ENCODE measurements around the gene ORAI2. TPM values are rescaled to one million over a fixed set of nuclear protein-coding genes. Genes with fewer than 3 reads are reported as not detected.
A peak's percentile ranks its signal among the peaks of the same experiment; 100 is the strongest.

ORAI2 gene
- polyA plus RNA-seq, 1 of the 3 experiments (the other 2 are of a cell fraction): 85.8 TPM

GRCh38 chr7:102455596-102455995, 22.2 kb downstream of the ORAI2 start:
- ChIA-PET CTCF (interaction anchor here (1.4 to 2.0 kb wide), 3 partner anchors 10 to 176 kb away, joined by 4 to 19 read pairs (median 8); partner anchors contain the start of genes ALKBH4 and LRWD1), POLR2A (interaction anchor here (0.6 to 2.6 kb wide), 3 partner anchors 9 to 1616 kb away, joined by 3 to 12 read pairs (median 3); partner anchors contain the start of genes ALKBH4 and LRWD1)
- H3K9ac ChIP-seq: no peak overlapping the region

More at GRCh38 chr7:102455596-102455995, 22.2 kb downstream of the ORAI2 start:
- Histone ChIP-seq H3K4me1 (ENCODE audit: control insufficient read depth in 1 of 2, insufficient read depth in 2 of 2, low read depth in 1 of 2, low read length in 1 of 2) (peaks cover 9 to 10% of the 10 kb centered on the region in 2 experiments; a peak in 3 of 4 replicates), H3K27ac (ENCODE audit: low read depth in 2 of 2, low read length in 1 of 2) (peak overlapping the region in 1 of 2 experiments; percentile 43; a peak in 1 of 4 replicates), H3K27me3 (ENCODE audit: insufficient read depth) (no peaks in the 10 kb centered on the region), H3K9me2 (no peaks in the 10 kb centered on the region), H3K9me3 (no peaks in the 10 kb centered on the region), H3K4me3 (ENCODE audit: low read depth in 2 of 2, low read length in 1 of 2) (no peak overlapping the region), H4K20me1 (ENCODE audit: insufficient read depth) (0 out of 2 replicates have a peak, but pooled peaks cover 9% of the 10 kb centered on the region), H2AFZ (ENCODE audit: low read depth) (no peak overlapping the region), H3F3A (replicated peaks; ENCODE audit: insufficient read depth) (peaks cover 22% of the 10 kb centered on the region), H3K79me2 (ENCODE audit: insufficient read depth) (no peaks in the 10 kb centered on the region), H3K36me3 (replicated peaks in 1 of 2; ENCODE audit: control insufficient read depth in 1 of 2, insufficient read depth in 2 of 2, low read length in 1 of 2) (peaks cover 9 to 19% of the 10 kb centered on the region in 2 experiments), H3K4me2 (no peak overlapping the region)
- no peak for DNase-seq
- no peak for TF ChIP-seq ZBTB33 (IDR thresholded peaks at IDR 0.05; ENCODE audit: borderline replicate concordance, low read depth)
- no peak for TF ChIP-seq RXRA (IDR thresholded peaks at IDR 0.05; ENCODE audit: borderline replicate concordance, low read depth)
- TF ChIP-seq, protein P1, sequence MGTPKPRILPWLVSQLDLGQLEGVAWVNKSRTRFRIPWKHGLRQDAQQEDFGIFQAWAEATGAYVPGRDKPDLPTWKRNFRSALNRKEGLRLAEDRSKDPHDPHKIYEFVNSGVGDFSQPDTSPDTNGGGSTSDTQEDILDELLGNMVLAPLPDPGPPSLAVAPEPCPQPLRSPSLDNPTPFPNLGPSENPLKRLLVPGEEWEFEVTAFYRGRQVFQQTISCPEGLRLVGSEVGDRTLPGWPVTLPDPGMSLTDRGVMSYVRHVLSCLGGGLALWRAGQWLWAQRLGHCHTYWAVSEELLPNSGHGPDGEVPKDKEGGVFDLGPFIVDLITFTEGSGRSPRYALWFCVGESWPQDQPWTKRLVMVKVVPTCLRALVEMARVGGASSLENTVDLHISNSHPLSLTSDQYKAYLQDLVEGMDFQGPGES (IDR thresholded peaks at IDR 0.05; ENCODE audit: low read depth, low read length): no peak
- no peak for TF ChIP-seq TEAD4 (IDR thresholded peaks at IDR 0.05; ENCODE audit: borderline replicate concordance, insufficient read depth)
- TF ChIP-seq SIN3A (IDR thresholded peaks at IDR 0.05; ENCODE audit: borderline replicate concordance, low read depth, low read length): no peak
- TF ChIP-seq YY1 (IDR thresholded peaks at IDR 0.05; ENCODE audit: low read depth): no peak
- TF ChIP-seq PBX3 (IDR thresholded peaks at IDR 0.05): no peak
- no peak for TF ChIP-seq RCOR1 (IDR thresholded peaks at IDR 0.05; ENCODE audit: low read length)
- no peak for TF ChIP-seq TAF1 (IDR thresholded peaks at IDR 0.05; ENCODE audit: borderline replicate concordance, low read depth, low read length)
- no peak for TF ChIP-seq FOXJ3 (CRISPR knock-in tag; IDR thresholded peaks at IDR 0.05)
- no peak for TF ChIP-seq SMC3 (IDR thresholded peaks at IDR 0.05; ENCODE audit: low read depth, low read length)
- no peak for TF ChIP-seq MXI1 (IDR thresholded peaks at IDR 0.05; ENCODE audit: low read depth, low read length)
- TF ChIP-seq, protein P2, sequence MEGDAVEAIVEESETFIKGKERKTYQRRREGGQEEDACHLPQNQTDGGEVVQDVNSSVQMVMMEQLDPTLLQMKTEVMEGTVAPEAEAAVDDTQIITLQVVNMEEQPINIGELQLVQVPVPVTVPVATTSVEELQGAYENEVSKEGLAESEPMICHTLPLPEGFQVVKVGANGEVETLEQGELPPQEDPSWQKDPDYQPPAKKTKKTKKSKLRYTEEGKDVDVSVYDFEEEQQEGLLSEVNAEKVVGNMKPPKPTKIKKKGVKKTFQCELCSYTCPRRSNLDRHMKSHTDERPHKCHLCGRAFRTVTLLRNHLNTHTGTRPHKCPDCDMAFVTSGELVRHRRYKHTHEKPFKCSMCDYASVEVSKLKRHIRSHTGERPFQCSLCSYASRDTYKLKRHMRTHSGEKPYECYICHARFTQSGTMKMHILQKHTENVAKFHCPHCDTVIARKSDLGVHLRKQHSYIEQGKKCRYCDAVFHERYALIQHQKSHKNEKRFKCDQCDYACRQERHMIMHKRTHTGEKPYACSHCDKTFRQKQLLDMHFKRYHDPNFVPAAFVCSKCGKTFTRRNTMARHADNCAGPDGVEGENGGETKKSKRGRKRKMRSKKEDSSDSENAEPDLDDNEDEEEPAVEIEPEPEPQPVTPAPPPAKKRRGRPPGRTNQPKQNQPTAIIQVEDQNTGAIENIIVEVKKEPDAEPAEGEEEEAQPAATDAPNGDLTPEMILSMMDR (IDR thresholded peaks at IDR 0.05): no peak
- TF ChIP-seq NFIC (IDR thresholded peaks at IDR 0.05; ENCODE audit: borderline replicate concordance): no peak
- TF ChIP-seq NRF1 (IDR thresholded peaks at IDR 0.05; ENCODE audit: low read depth, low read length): no peak
- TF ChIP-seq JUND (IDR thresholded peaks at IDR 0.05): no peak
- no peak for TF ChIP-seq MEF2A (IDR thresholded peaks at IDR 0.05; ENCODE audit: borderline replicate concordance, low read depth)
- TF ChIP-seq USF2 (IDR thresholded peaks at IDR 0.05; ENCODE audit: borderline replicate concordance, low read depth, low read length): no peak
- no peak for TF ChIP-seq CHD2 (IDR thresholded peaks at IDR 0.05; ENCODE audit: low read length, partially characterized antibody)
- WGBS (ENCODE audit: low lambda C conversion rate): 89% methylated on average over 10 of the region's 11 CpGs

Measured in SK-N-SH (cell line).